ENCODE data around the gene PRDM16. TPM values are rescaled to one million over a fixed set of nuclear protein-coding genes. Genes with fewer than 3 reads are reported as not detected.
A peak's percentile ranks its signal among the peaks of the same experiment; 100 is the strongest.

Gene PRDM16
- total RNA-seq, 1 donor from 2014 or later = 0.43 TPM

GRCh38 chr1:3126756-3127678 is 58.0 kb downstream of the PRDM16 start:
- Histone ChIP-seq H4K20me1 (ENCODE audit: insufficient read depth, low read length) (peaks cover 51% of the 10 kb centered on the region), H3K9me3 (ENCODE audit: insufficient read depth, low read depth, low read length) (no peaks in the 10 kb centered on the region), H3K4me3 (ENCODE audit: insufficient read depth, low read depth, low read length) (no peak overlapping the region), H3K4me1 (ENCODE audit: insufficient read depth, low read length) (peaks cover 11% of the 10 kb centered on the region), H2AFZ (ENCODE audit: low read depth, low read length) (no peak overlapping the region), H3K4me2 (ENCODE audit: low read length) (peak overlapping the region; percentile 62), H3K79me2 (ENCODE audit: insufficient read depth, low read length) (peaks cover 28% of the 10 kb centered on the region), H3K36me3 (ENCODE audit: insufficient read depth, low read length) (no peaks in the 10 kb centered on the region), H3K27ac (ENCODE audit: low read depth, low read length) (no peak overlapping the region), H3K9ac (ENCODE audit: low read length) (peak overlapping the region; percentile 18), H3K27me3 (ENCODE audit: insufficient read depth, low read length) (no peaks in the 10 kb centered on the region)
- peaks cover 48% of the 10 kb centered on the region for H3K27me3 Mint-ChIP-seq (ENCODE audit: low read depth, unreplicated experiment)
- no peak overlapping the region for H3K27ac Mint-ChIP-seq (ENCODE audit: unreplicated experiment)
- FAIRE-seq (no peak), DNase-seq (ENCODE audit: low read depth) (no peak)
- no peaks in the 10 kb centered on the region for H3K36me3 Mint-ChIP-seq (ENCODE audit: low read depth, unreplicated experiment)
- H3K4me3 Mint-ChIP-seq (ENCODE audit: unreplicated experiment) = no peak overlapping the region
- no peaks in the 10 kb centered on the region for H3K9me3 Mint-ChIP-seq (ENCODE audit: unreplicated experiment)
- TF ChIP-seq EZH2 (IDR thresholded peaks at IDR 0.05; ENCODE audit: insufficient read depth, low read length) (no peak), CTCF (IDR thresholded peaks at IDR 0.05; ENCODE audit: insufficient read depth, low read depth, low read length) (no peak)
- H3K4me1 Mint-ChIP-seq (ENCODE audit: low read depth, unreplicated experiment) = no peaks in the 10 kb centered on the region

DNA sequence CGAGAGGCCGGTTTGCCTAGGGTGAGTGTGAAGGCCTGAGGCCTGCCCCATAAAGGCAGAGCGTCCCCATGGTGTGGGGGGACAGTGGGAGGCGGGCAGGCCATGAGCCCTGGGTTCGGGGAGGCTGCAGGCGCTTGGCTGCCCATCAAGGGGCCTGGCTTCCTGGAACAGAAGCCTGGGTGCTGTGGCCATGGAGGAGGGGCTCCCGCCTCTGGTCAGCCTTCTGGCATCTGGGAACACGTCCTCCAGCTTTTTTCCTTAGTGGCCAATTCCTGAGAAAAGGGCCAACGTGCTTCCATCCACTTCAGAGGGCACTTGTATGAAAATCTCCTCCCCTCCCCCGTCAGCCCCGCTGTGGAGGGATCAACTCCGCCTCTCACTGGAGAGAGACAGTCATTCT is 58.7 kb downstream of the PRDM16 start:
- Histone ChIP-seq H3K4me2 (ENCODE audit: low read length) (peak overlapping the region; percentile 62), H4K20me1 (ENCODE audit: insufficient read depth, low read length) (peaks cover 55% of the 10 kb centered on the region), H2AFZ (ENCODE audit: low read depth, low read length) (no peak overlapping the region), H3K4me1 (ENCODE audit: insufficient read depth, low read length) (peaks cover 11% of the 10 kb centered on the region), H3K79me2 (ENCODE audit: insufficient read depth, low read length) (peaks cover 34% of the 10 kb centered on the region), H3K36me3 (ENCODE audit: insufficient read depth, low read length) (no peaks in the 10 kb centered on the region), H3K9me3 (ENCODE audit: insufficient read depth, low read depth, low read length) (no peaks in the 10 kb centered on the region), H3K27ac (ENCODE audit: low read depth, low read length) (no peak overlapping the region), H3K27me3 (ENCODE audit: insufficient read depth, low read length) (no peaks in the 10 kb centered on the region), H3K4me3 (ENCODE audit: insufficient read depth, low read depth, low read length) (no peak overlapping the region), H3K9ac (ENCODE audit: low read length) (no peak overlapping the region)
- Mint-ChIP-seq H3K36me3 (ENCODE audit: low read depth, unreplicated experiment) (no peaks in the 10 kb centered on the region), H3K4me1 (ENCODE audit: low read depth, unreplicated experiment) (no peaks in the 10 kb centered on the region), H3K4me3 (ENCODE audit: unreplicated experiment) (no peak overlapping the region), H3K27me3 (ENCODE audit: low read depth, unreplicated experiment) (peaks cover 45% of the 10 kb centered on the region), H3K9me3 (ENCODE audit: unreplicated experiment) (no peaks in the 10 kb centered on the region), H3K27ac (ENCODE audit: unreplicated experiment) (no peak overlapping the region)
- no peak for DNase-seq (ENCODE audit: low read depth)
- no peak for FAIRE-seq
- TF ChIP-seq EZH2 (IDR thresholded peaks at IDR 0.05; ENCODE audit: insufficient read depth, low read length) = no peak
- no peak for TF ChIP-seq CTCF (IDR thresholded peaks at IDR 0.05; ENCODE audit: insufficient read depth, low read depth, low read length)

All from astrocyte (in vitro differentiated cells and primary cell).